Endodermal cell (in vitro differentiated cells): ENCODE results near the gene ATXN7L1. TPM values are rescaled to one million over a fixed set of nuclear protein-coding genes. Genes with fewer than 3 reads are reported as not detected.
A peak's percentile ranks its signal among the peaks of the same experiment; 100 is the strongest.

ENCODE experiments used
- DNase-seq: peaks from one replicate; pipeline ENCODE4 v3.0.0-alpha.2; 2017
- H3K27ac ChIP-seq: 2 replicates; pipeline ENCODE4 v1.5.1; 2013; ENCODE audit warnings: mild to moderate bottlenecking, low read depth, low read length, moderate library complexity
- H3K27me3 ChIP-seq: 2 replicates; pipeline ENCODE4 v1.6.1; 2013; ENCODE audit warnings: mild to moderate bottlenecking, low read length, moderate library complexity; ENCODE audit not compliant: insufficient read depth, control insufficient read depth, poor library complexity, severe bottlenecking
- H3K36me3 ChIP-seq: 2 replicates; pipeline ENCODE4 v1.7.0; 2013; ENCODE audit warnings: mild to moderate bottlenecking, low read length, moderate library complexity; ENCODE audit not compliant: control insufficient read depth, insufficient read depth
- H3K4me1 ChIP-seq: one replicate; pipeline ENCODE4 v1.7.0; 2013; ENCODE audit warnings: low read length; ENCODE audit not compliant: control insufficient read depth, insufficient read depth
- H3K4me3 ChIP-seq: 2 replicates; pipeline ENCODE4 v1.5.1; 2013; ENCODE audit warnings: mild to moderate bottlenecking, low read length, moderate library complexity
- H3K9ac ChIP-seq: 2 replicates; pipeline ENCODE4 v1.6.1; 2013; ENCODE audit warnings: mild to moderate bottlenecking, low read length, moderate library complexity; ENCODE audit not compliant: poor library complexity, severe bottlenecking; ENCODE audit errors: extremely low read depth
- H3K9me3 ChIP-seq: 2 replicates; pipeline ENCODE4 v1.6.1; 2013; ENCODE audit warnings: mild to moderate bottlenecking, low read length, moderate library complexity; ENCODE audit not compliant: control insufficient read depth
- H3K27ac Mint-ChIP-seq: 2 replicates; pipeline ENCODE4 v1.8.0; 2020; ENCODE audit warnings: mixed read lengths
- H3K27me3 Mint-ChIP-seq: 2 replicates; pipeline ENCODE4 v1.8.0; 2021; ENCODE audit warnings: mild to moderate bottlenecking, mixed read lengths; ENCODE audit not compliant: insufficient read depth
- H3K36me3 Mint-ChIP-seq: 2 replicates; pipeline ENCODE4 v1.8.0; 2020; ENCODE audit warnings: low read depth, mixed read lengths
- H3K4me1 Mint-ChIP-seq: 2 replicates; pipeline ENCODE4 v1.8.0; 2020; ENCODE audit warnings: mixed read lengths
- H3K4me3 Mint-ChIP-seq: 2 replicates; pipeline ENCODE4 v1.8.0; 2020; ENCODE audit warnings: mild to moderate bottlenecking, moderate library complexity, mixed read lengths
- H3K9me3 Mint-ChIP-seq: 2 replicates; pipeline ENCODE4 v1.8.0; 2020; ENCODE audit warnings: mild to moderate bottlenecking, mixed read lengths
- WGBS, 2 experiments: methylation state at CpG; one replicate each; pipeline versions ENCODE4 v1.1.5 to v1.1.7; 2013; ENCODE audit warnings: missing lambda C conversion rate in 2 of 2, mixed read lengths in 1 of 2; ENCODE audit not compliant: insufficient coverage in 1 of 2, insufficient read length in 1 of 2; 5-methylcytosine and 5-hydroxymethylcytosine counted together
- total RNA-seq, 2 donors: library from RNA; stranded (reverse); fragmentation: NEBNext Ultra II Directional in 1 of 2; extraction: Animal tissue kit (Norgen Biotek cat#: 25700) in 1 of 2; gene quantifications; 2 replicates in 1 of 2; 3 replicates in 1 of 2; pipeline ENCODE4 v1.2.1, GENCODE V29; 2021
- TF ChIP-seq, protein P1 (sequence below): fragments of 200-600 bp; sonication (generic); conservative IDR thresholded peaks from 2 replicates; pipeline ENCODE4 v1.5.0; 2021; ENCODE audit warnings: antibody characterized with exemption, mild to moderate bottlenecking

ATXN7L1 gene
- total RNA-seq, 2 donors from 2014 or later = 16.9 to 30.4 TPM

DNA sequence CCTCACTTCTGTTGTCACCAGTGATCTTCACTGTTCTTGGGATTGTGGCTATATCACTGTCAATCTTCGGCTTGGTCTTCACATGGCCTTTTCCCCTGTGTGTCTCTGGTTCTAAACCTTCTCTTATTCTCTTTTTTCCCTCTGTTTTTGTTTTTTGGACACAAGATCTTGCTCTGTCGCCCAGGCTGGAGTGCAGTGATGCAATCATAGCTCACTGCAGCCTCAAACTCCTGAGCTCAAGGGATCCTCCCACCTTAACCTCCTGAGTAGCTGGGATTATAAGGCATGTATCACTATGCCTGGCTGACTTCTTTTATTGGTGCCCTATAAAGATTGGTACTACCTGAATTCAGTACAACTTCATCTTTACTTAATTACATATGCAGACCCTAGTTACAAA lies 151.7 kb downstream of the ATXN7L1 start:
- Mint-ChIP-seq H3K4me1 (peaks cover 19% of the 10 kb centered on the region), H3K4me3 (no peak overlapping the region), H3K27me3 (no peaks in the 10 kb centered on the region), H3K9me3 (no peaks in the 10 kb centered on the region), H3K36me3 (peaks cover 22% of the 10 kb centered on the region), H3K27ac (no peak overlapping the region)
- Histone ChIP-seq H3K4me3 (no peak overlapping the region), H3K36me3 (no peaks in the 10 kb centered on the region), H3K9ac (no peak overlapping the region), H3K27ac (no peak overlapping the region), H3K27me3 (no peaks in the 10 kb centered on the region), H3K4me1 (no peaks in the 10 kb centered on the region), H3K9me3 (no peaks in the 10 kb centered on the region)
- TF ChIP-seq, protein P1, sequence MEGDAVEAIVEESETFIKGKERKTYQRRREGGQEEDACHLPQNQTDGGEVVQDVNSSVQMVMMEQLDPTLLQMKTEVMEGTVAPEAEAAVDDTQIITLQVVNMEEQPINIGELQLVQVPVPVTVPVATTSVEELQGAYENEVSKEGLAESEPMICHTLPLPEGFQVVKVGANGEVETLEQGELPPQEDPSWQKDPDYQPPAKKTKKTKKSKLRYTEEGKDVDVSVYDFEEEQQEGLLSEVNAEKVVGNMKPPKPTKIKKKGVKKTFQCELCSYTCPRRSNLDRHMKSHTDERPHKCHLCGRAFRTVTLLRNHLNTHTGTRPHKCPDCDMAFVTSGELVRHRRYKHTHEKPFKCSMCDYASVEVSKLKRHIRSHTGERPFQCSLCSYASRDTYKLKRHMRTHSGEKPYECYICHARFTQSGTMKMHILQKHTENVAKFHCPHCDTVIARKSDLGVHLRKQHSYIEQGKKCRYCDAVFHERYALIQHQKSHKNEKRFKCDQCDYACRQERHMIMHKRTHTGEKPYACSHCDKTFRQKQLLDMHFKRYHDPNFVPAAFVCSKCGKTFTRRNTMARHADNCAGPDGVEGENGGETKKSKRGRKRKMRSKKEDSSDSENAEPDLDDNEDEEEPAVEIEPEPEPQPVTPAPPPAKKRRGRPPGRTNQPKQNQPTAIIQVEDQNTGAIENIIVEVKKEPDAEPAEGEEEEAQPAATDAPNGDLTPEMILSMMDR = no peak
- 91 to 92% methylated on average over 2 of the region's 2 CpGs for WGBS, 2 experiments
- no peak for DNase-seq

DNA sequence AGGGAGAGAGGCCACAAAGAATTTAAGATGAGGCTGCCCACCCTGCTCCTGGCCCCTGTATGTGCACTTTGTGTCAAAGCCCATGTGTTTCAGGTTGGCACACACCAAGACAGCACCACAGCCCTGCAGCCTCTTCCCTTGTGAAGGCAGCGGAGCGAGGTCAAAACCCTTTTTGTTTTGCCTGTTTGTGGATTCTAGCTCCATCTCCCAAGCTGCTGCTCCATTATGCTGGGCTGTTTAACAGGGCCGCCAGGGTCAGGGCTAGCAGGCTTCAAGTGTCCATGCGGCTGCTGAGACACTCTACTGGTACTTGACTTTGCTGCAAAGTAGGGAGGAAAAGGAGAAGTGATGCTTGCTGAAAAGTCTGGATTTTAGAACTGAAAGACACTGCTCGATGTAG lies 152.8 kb downstream of the ATXN7L1 start:
- Mint-ChIP-seq H3K9me3 (no peaks in the 10 kb centered on the region), H3K4me3 (no peak overlapping the region), H3K27me3 (no peaks in the 10 kb centered on the region), H3K27ac (peak overlapping the region; percentile 39), H3K36me3 (peaks cover 22% of the 10 kb centered on the region), H3K4me1 (peaks cover 27% of the 10 kb centered on the region)
- TF ChIP-seq, protein P1 = no peak
- Histone ChIP-seq H3K27me3 (no peaks in the 10 kb centered on the region), H3K4me3 (no peak overlapping the region), H3K27ac (peak overlapping the region; percentile 57), H3K4me1 (no peaks in the 10 kb centered on the region), H3K9ac (no peak overlapping the region), H3K36me3 (no peaks in the 10 kb centered on the region), H3K9me3 (no peaks in the 10 kb centered on the region)
- 62 to 81% methylated on average over 5 of the region's 5 CpGs for WGBS, 2 experiments
- DNase-seq = peak; percentile 59

DNA sequence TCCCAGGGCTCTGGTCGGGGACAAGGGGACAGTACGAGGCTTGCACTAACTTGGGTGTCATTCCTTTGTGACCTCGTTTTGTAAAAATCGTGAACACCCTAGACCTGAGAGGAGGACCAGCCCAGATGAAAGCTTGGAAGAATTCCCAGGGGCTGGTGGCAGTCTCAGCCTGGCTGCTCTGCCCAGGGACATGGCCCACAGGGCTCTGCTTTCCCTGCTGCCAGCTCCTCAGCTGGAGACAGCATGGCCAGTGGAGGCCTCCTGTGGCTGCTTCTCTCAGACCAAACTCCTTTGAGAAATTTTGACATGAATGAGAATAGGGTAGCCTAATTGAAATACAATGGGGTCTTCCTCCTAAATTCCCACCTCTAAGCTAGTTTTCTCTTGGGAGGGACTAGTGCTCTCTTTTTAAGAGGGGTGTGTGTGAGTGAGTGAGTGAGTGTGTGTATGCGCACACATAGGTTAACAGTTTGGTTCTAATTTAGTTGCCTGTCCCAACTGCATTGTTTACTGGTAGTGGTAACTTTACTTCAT lies 154.8 kb downstream of the ATXN7L1 start:
- Histone ChIP-seq H3K27ac (no peak overlapping the region), H3K9me3 (no peaks in the 10 kb centered on the region), H3K36me3 (no peaks in the 10 kb centered on the region), H3K4me1 (no peaks in the 10 kb centered on the region), H3K27me3 (no peaks in the 10 kb centered on the region), H3K4me3 (no peak overlapping the region), H3K9ac (no peak overlapping the region)
- Mint-ChIP-seq H3K4me1 (peaks cover 31% of the 10 kb centered on the region), H3K27me3 (no peaks in the 10 kb centered on the region), H3K27ac (no peak overlapping the region), H3K9me3 (no peaks in the 10 kb centered on the region), H3K4me3 (no peak overlapping the region), H3K36me3 (peaks cover 18% of the 10 kb centered on the region)
- WGBS, 2 experiments = 86 to 96% methylated on average over 3 to 5 of the region's 5 CpGs
- DNase-seq = peak; percentile 68
- TF ChIP-seq, protein P1 = no peak
